ENCODE data around the gene CFAP410. TPM values are rescaled to one million over a fixed set of nuclear protein-coding genes. Genes with fewer than 3 reads are reported as not detected.
A peak's percentile ranks its signal among the peaks of the same experiment; 100 is the strongest.

The CFAP410 gene
- total RNA-seq, 1 experiment from 2014 or later = 19.3 TPM

DNA sequence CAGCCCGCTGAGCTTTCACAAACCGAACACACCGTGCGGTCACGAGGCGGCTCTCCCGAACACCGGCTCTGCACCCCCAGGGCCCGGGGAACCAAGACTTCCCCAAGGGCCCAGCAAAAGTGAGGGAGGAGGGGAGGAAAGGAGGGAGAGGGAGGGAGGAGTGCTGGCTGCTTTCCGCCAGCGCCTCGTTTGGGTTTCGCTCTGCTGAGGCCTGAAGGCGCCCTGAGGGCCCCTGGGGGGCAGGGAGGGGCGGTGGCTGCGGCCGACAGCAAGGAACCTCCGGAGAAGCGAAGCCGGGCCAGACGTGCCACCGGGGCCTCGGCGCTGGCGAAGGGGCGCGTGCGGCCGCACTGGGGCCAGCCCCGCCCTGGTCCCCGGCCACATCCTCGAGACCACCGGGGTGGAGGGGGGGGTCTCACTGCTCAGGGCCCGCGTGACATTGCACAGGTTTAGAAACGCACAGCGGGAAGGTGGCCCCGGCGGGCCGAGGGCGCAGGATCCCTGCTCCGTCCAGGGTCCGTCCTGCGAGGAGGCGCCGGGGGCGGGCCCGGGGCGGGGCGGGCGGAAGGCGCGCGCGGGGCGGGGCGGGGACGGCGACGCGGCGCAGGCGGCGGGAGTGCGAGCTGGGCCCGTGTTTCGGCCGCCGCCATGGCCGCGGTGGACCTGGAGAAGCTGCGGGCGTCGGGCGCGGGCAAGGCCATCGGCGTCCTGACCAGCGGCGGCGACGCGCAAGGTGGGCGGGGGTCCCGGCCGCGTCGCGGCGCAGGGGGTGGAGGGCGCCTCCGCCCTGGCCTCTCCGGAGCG, 39.5 kb downstream of the CFAP410 start, which contains the start of gene PFKL:
Gene PFKL, plus strand, starts transcription at position 596 of the 804 bp plus-strand sequence. Its CDS starts 53 bp downstream, at position 649.
- DNase-seq (ENCODE audit: low spot score) (peak; percentile 60), ATAC-seq (peak; percentile 52)
- H3K27ac Mint-ChIP-seq = peak within 1 kb of the TSS; percentile 70
- ChIA-PET POLR2A (no interaction called here), CTCF (interaction anchor here (0.5 to 1.0 kb wide), 3 partner anchors 38 to 458 kb away, joined by 3 to 4 read pairs (median 3); no protein-coding TSS in a partner anchor)
- no peaks in the 10 kb centered on the region for H3K36me3 Mint-ChIP-seq
- H3K4me3 Mint-ChIP-seq = peak within 1 kb of the TSS; percentile 80
- peaks cover 29% of the 10 kb centered on the region for H3K4me1 Mint-ChIP-seq
- H3K9me3 Mint-ChIP-seq = no peaks in the 10 kb centered on the region
- peaks cover 11% of the 10 kb centered on the region for H3K27me3 Mint-ChIP-seq (ENCODE audit: low read depth)
- TF ChIP-seq ZNF671 (CRISPR knock-in tag; IDR thresholded peaks at IDR 0.05) = no peak
- TF ChIP-seq TCF7 (CRISPR knock-in tag; IDR thresholded peaks at IDR 0.05; ENCODE audit: low read depth) = no peak
- peak; percentile 94 for TF ChIP-seq ZNF121 (CRISPR knock-in tag; IDR thresholded peaks at IDR 0.05)
- no peak for TF ChIP-seq TP53 (CRISPR knock-in tag; IDR thresholded peaks at IDR 0.05)
- no peak for TF ChIP-seq ZNF416 (CRISPR knock-in tag; IDR thresholded peaks at IDR 0.05)
- TF ChIP-seq SMAD3 (CRISPR knock-in tag; IDR thresholded peaks at IDR 0.05; ENCODE audit: borderline replicate concordance) = no peak
- TF ChIP-seq ESRRA (CRISPR knock-in tag; IDR thresholded peaks at IDR 0.05; ENCODE audit: borderline replicate concordance) = no peak
- TF ChIP-seq, protein P1, sequence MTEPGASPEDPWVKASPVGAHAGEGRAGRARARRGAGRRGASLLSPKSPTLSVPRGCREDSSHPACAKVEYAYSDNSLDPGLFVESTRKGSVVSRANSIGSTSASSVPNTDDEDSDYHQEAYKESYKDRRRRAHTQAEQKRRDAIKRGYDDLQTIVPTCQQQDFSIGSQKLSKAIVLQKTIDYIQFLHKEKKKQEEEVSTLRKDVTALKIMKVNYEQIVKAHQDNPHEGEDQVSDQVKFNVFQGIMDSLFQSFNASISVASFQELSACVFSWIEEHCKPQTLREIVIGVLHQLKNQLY (CRISPR knock-in tag; IDR thresholded peaks at IDR 0.05) = no peak
- no peak for TF ChIP-seq RELA (CRISPR knock-in tag; IDR thresholded peaks at IDR 0.05; ENCODE audit: borderline replicate concordance)
- TF ChIP-seq HMGA2 (CRISPR knock-in tag; IDR thresholded peaks at IDR 0.05) = no peak
- TF ChIP-seq, protein P2, sequence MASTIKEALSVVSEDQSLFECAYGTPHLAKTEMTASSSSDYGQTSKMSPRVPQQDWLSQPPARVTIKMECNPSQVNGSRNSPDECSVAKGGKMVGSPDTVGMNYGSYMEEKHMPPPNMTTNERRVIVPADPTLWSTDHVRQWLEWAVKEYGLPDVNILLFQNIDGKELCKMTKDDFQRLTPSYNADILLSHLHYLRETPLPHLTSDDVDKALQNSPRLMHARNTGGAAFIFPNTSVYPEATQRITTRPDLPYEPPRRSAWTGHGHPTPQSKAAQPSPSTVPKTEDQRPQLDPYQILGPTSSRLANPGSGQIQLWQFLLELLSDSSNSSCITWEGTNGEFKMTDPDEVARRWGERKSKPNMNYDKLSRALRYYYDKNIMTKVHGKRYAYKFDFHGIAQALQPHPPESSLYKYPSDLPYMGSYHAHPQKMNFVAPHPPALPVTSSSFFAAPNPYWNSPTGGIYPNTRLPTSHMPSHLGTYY (CRISPR knock-in tag; IDR thresholded peaks at IDR 0.05) = no peak
- TF ChIP-seq, protein P3, sequence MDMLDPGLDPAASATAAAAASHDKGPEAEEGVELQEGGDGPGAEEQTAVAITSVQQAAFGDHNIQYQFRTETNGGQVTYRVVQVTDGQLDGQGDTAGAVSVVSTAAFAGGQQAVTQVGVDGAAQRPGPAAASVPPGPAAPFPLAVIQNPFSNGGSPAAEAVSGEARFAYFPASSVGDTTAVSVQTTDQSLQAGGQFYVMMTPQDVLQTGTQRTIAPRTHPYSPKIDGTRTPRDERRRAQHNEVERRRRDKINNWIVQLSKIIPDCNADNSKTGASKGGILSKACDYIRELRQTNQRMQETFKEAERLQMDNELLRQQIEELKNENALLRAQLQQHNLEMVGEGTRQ (CRISPR knock-in tag; IDR thresholded peaks at IDR 0.05) = peak; percentile 36; the same call in 1 of the 2 replicates
- TF ChIP-seq, protein P4, sequence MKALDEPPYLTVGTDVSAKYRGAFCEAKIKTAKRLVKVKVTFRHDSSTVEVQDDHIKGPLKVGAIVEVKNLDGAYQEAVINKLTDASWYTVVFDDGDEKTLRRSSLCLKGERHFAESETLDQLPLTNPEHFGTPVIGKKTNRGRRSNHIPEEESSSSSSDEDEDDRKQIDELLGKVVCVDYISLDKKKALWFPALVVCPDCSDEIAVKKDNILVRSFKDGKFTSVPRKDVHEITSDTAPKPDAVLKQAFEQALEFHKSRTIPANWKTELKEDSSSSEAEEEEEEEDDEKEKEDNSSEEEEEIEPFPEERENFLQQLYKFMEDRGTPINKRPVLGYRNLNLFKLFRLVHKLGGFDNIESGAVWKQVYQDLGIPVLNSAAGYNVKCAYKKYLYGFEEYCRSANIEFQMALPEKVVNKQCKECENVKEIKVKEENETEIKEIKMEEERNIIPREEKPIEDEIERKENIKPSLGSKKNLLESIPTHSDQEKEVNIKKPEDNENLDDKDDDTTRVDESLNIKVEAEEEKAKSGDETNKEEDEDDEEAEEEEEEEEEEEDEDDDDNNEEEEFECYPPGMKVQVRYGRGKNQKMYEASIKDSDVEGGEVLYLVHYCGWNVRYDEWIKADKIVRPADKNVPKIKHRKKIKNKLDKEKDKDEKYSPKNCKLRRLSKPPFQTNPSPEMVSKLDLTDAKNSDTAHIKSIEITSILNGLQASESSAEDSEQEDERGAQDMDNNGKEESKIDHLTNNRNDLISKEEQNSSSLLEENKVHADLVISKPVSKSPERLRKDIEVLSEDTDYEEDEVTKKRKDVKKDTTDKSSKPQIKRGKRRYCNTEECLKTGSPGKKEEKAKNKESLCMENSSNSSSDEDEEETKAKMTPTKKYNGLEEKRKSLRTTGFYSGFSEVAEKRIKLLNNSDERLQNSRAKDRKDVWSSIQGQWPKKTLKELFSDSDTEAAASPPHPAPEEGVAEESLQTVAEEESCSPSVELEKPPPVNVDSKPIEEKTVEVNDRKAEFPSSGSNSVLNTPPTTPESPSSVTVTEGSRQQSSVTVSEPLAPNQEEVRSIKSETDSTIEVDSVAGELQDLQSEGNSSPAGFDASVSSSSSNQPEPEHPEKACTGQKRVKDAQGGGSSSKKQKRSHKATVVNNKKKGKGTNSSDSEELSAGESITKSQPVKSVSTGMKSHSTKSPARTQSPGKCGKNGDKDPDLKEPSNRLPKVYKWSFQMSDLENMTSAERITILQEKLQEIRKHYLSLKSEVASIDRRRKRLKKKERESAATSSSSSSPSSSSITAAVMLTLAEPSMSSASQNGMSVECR (CRISPR knock-in tag; IDR thresholded peaks at IDR 0.05; ENCODE audit: borderline replicate concordance) = no peak
- no peak for TF ChIP-seq JAZF1 (CRISPR knock-in tag; IDR thresholded peaks at IDR 0.05)
- TF ChIP-seq ZNF138 (CRISPR knock-in tag; conservative IDR thresholded peaks at IDR 0.05) = no peak
- no peak for TF ChIP-seq CREM (CRISPR knock-in tag; IDR thresholded peaks at IDR 0.05)
- no peak for TF ChIP-seq SMAD4 (CRISPR knock-in tag; IDR thresholded peaks at IDR 0.05)
- no peak for TF ChIP-seq TEAD4 (CRISPR knock-in tag; IDR thresholded peaks at IDR 0.05)
- TF ChIP-seq, protein P5, sequence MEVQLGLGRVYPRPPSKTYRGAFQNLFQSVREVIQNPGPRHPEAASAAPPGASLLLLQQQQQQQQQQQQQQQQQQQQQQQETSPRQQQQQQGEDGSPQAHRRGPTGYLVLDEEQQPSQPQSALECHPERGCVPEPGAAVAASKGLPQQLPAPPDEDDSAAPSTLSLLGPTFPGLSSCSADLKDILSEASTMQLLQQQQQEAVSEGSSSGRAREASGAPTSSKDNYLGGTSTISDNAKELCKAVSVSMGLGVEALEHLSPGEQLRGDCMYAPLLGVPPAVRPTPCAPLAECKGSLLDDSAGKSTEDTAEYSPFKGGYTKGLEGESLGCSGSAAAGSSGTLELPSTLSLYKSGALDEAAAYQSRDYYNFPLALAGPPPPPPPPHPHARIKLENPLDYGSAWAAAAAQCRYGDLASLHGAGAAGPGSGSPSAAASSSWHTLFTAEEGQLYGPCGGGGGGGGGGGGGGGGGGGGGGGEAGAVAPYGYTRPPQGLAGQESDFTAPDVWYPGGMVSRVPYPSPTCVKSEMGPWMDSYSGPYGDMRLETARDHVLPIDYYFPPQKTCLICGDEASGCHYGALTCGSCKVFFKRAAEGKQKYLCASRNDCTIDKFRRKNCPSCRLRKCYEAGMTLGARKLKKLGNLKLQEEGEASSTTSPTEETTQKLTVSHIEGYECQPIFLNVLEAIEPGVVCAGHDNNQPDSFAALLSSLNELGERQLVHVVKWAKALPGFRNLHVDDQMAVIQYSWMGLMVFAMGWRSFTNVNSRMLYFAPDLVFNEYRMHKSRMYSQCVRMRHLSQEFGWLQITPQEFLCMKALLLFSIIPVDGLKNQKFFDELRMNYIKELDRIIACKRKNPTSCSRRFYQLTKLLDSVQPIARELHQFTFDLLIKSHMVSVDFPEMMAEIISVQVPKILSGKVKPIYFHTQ (CRISPR knock-in tag; IDR thresholded peaks at IDR 0.05) = no peak
- TF ChIP-seq NFYB (CRISPR knock-in tag; conservative IDR thresholded peaks at IDR 0.05; ENCODE audit: low read depth) = no peak
- TF ChIP-seq ELF4 (CRISPR knock-in tag; IDR thresholded peaks at IDR 0.05; ENCODE audit: low read depth) = no peak
- TF ChIP-seq, protein P6, sequence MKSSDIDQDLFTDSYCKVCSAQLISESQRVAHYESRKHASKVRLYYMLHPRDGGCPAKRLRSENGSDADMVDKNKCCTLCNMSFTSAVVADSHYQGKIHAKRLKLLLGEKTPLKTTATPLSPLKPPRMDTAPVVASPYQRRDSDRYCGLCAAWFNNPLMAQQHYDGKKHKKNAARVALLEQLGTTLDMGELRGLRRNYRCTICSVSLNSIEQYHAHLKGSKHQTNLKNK (CRISPR knock-in tag; IDR thresholded peaks at IDR 0.05) = no peak
- TF ChIP-seq, protein P7, sequence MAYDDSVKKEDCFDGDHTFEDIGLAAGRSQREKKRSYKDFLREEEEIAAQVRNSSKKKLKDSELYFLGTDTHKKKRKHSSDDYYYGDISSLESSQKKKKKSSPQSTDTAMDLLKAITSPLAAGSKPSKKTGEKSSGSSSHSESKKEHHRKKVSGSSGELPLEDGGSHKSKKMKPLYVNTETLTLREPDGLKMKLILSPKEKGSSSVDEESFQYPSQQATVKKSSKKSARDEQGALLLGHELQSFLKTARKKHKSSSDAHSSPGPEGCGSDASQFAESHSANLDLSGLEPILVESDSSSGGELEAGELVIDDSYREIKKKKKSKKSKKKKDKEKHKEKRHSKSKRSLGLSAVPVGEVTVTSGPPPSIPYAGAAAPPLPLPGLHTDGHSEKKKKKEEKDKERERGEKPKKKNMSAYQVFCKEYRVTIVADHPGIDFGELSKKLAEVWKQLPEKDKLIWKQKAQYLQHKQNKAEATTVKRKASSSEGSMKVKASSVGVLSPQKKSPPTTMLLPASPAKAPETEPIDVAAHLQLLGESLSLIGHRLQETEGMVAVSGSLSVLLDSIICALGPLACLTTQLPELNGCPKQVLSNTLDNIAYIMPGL (CRISPR knock-in tag; IDR thresholded peaks at IDR 0.05) = peak; percentile 88; the same call in 1 of the 2 replicates
- TF ChIP-seq NFE2L1 (CRISPR knock-in tag; IDR thresholded peaks at IDR 0.05) = no peak
- TF ChIP-seq GTF2I (CRISPR knock-in tag; conservative IDR thresholded peaks at IDR 0.05) = no peak
- peak; percentile 35; the same call in 1 of the 2 replicates for TF ChIP-seq FOXK1 (CRISPR knock-in tag; IDR thresholded peaks at IDR 0.05)
- TF ChIP-seq GABPB1 (CRISPR knock-in tag; IDR thresholded peaks at IDR 0.05) = 0 out of 2 replicates have a peak, but pooled peaks have one; percentile 24
